Cardiac muscle cell (in vitro differentiated cells and primary cell): Measurements from ENCODE around the gene PDZRN3. TPM values are rescaled to one million over a fixed set of nuclear protein-coding genes. Genes with fewer than 3 reads are reported as not detected.

Experiments used
- DNase-seq, 2 donors: peaks; one replicate each; pipeline versions ENCODE4 v3.0.0 to v3.0.0-alpha.2; 2010 to 2017; ENCODE audit warnings: low read depth in 1 of 2, low spot score in 1 of 2
- H3K27ac ChIP-seq: fragments of 200-600 bp; sonication (generic); 2 replicates; pipeline ENCODE4 v1.5.1; 2016
- H3K27me3 ChIP-seq: fragments of 200-600 bp; sonication (generic); 2 replicates; pipeline ENCODE4 v1.6.0; 2016; ENCODE audit warnings: control low read depth
- H3K36me3 ChIP-seq: fragments of 200-600 bp; sonication (generic); 2 replicates; pipeline ENCODE4 v1.5.1; 2016; ENCODE audit warnings: control low read depth
- H3K4me1 ChIP-seq: fragments of 200-600 bp; sonication (generic); 2 replicates; pipeline ENCODE4 v1.8.1; 2017; ENCODE audit warnings: low read depth, mild to moderate bottlenecking, mixed run types
- H3K4me3 ChIP-seq: fragments of 200-600 bp; sonication (generic); 2 replicates; pipeline ENCODE4 v1.5.1; 2016; ENCODE audit warnings: mild to moderate bottlenecking
- H3K9me3 ChIP-seq: fragments of 200-600 bp; sonication (generic); 2 replicates; pipeline ENCODE4 v1.5.1; 2017; ENCODE audit warnings: low read depth, mild to moderate bottlenecking, control low read depth
- polyA plus RNA-seq: library from polyadenylated mRNA; unstranded; fragments of >200 nt; fragmentation: Nextera tagmentation; extraction: Ambion mirVana; gene quantifications from 2 replicates; pipeline ENCODE4 v1.2.1, GENCODE V29; 2016
- total RNA-seq: library from RNA; depleted of rRNA; stranded (reverse); fragments of >200 nt; gene quantifications from 2 replicates; pipeline ENCODE4 v1.2.3, GENCODE V29; 2016
- TF ChIP-seq, protein P1 (sequence below): IDR thresholded peaks from 2 replicates; pipeline ENCODE4 v1.5.1; 2012; ENCODE audit warnings: low read depth, mild to moderate bottlenecking, low read length

Gene PDZRN3
- total and polyA plus RNA-seq, 2 experiments from 2014 or later: 63.9 to 94.7 TPM

DNA sequence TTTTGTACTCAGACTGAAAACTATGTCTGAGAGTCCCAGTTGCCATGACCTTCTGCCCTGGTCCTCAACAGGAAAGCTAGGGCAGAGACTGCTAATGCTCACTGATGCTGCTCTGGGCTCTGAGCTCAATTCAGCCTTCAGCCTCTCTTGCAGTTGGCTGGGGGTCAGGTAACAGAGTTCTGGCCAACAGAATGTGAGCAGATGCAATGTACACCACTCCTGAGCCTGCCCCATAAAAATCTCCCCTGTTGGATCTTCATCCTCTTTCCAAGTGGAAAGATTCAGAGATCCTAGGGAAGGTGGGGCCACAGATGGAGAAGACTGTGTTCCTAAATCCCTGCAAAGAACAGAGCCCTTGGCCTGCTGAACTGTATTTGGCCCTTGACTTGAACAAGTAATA lies 87.8 kb downstream of the PDZRN3 start:
- Histone ChIP-seq H3K4me3 (no peak overlapping the region), H3K4me1 (no peaks in the 10 kb centered on the region), H3K36me3 (no peaks in the 10 kb centered on the region), H3K27ac (no peak overlapping the region), H3K27me3 (no peaks in the 10 kb centered on the region), H3K9me3 (no peaks in the 10 kb centered on the region)
- DNase-seq: no peak
- TF ChIP-seq, protein P1, sequence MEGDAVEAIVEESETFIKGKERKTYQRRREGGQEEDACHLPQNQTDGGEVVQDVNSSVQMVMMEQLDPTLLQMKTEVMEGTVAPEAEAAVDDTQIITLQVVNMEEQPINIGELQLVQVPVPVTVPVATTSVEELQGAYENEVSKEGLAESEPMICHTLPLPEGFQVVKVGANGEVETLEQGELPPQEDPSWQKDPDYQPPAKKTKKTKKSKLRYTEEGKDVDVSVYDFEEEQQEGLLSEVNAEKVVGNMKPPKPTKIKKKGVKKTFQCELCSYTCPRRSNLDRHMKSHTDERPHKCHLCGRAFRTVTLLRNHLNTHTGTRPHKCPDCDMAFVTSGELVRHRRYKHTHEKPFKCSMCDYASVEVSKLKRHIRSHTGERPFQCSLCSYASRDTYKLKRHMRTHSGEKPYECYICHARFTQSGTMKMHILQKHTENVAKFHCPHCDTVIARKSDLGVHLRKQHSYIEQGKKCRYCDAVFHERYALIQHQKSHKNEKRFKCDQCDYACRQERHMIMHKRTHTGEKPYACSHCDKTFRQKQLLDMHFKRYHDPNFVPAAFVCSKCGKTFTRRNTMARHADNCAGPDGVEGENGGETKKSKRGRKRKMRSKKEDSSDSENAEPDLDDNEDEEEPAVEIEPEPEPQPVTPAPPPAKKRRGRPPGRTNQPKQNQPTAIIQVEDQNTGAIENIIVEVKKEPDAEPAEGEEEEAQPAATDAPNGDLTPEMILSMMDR: no peak

- H3K4me3 ChIP-seq: no peak overlapping the region
- no peaks in the 10 kb centered on the region for H3K4me1 ChIP-seq
- no peaks in the 10 kb centered on the region for H3K9me3 ChIP-seq
- no peak for DNase-seq
- no peak overlapping the region for H3K27ac ChIP-seq
- no peaks in the 10 kb centered on the region for H3K36me3 ChIP-seq
- H3K27me3 ChIP-seq: no peaks in the 10 kb centered on the region
- TF ChIP-seq, protein P1: no peak
These were observed 88.3 kb downstream of the PDZRN3 start for GRCh38 chr3:73536336-73536895.

DNA sequence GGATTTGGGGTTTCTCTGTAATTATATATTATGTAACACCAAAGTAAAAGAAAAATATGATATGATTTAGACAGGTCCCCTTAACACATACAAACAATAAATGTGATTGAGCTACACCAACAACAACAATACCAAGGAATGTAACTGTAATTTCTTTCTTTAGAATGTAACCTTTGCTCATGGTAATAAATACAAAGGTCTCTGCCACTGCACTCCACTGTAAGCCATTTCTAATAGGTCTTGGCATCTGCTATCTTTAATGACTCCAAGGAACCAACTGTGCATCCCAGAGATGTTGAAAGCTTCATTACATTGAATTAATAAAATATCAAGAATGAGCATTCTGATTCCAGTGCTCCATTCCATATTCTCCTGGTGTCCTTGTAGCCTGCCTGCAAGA lies 88.8 kb downstream of the PDZRN3 start:
- Histone ChIP-seq H3K4me3 (no peak overlapping the region), H3K27me3 (no peaks in the 10 kb centered on the region), H3K4me1 (no peaks in the 10 kb centered on the region), H3K27ac (no peak overlapping the region), H3K9me3 (no peaks in the 10 kb centered on the region), H3K36me3 (no peaks in the 10 kb centered on the region)
- TF ChIP-seq, protein P1: no peak
- DNase-seq: no peak

DNA sequence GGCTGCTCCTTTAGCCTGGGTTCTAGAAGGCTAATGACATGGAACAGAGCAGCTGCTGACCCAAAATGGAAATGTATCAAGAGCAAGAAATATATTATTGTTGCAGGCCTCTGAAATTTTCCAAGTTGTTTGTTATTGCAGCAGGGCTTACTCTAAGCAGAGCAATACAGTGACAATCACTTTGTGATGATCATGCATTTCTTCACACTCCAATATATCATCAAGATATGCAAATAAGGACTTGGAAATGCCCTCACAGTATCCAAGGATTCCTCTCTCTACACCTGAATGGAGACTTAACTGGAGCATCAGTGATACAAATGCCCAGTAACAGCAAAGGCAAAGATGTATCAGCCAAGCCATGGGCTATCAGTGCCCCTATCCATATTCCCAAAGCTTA lies 89.6 kb downstream of the PDZRN3 start:
- DNase-seq: no peak
- Histone ChIP-seq H3K4me3 (no peak overlapping the region), H3K9me3 (no peaks in the 10 kb centered on the region), H3K27me3 (no peaks in the 10 kb centered on the region), H3K27ac (no peak overlapping the region), H3K4me1 (peaks cover 3% of the 10 kb centered on the region), H3K36me3 (no peaks in the 10 kb centered on the region)
- TF ChIP-seq, protein P1: no peak

DNA sequence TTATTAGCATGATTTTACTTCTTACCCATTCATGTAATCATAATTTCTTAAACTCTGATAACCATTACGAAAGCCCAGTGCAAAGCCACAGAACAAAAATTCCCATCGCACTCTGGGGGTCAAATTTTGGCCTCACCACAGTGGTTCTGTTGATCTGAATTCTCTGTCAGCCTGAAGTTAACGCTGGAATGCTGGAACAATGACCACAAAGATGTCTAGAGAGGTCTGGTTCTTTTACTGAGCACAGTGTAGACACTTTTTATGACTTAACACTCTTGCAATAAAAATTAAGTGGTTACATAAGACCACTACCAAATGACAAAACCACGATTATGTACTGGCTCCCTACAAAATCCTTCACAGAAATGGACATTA lies 94.7 kb downstream of the PDZRN3 start:
- Histone ChIP-seq H3K9me3 (no peaks in the 10 kb centered on the region), H3K4me3 (no peak overlapping the region), H3K27me3 (no peaks in the 10 kb centered on the region), H3K4me1 (peaks cover 17% of the 10 kb centered on the region), H3K36me3 (no peaks in the 10 kb centered on the region), H3K27ac (peak overlapping the region; percentile 1)
- DNase-seq: peak in 1 of 2 donors; percentile 96
- TF ChIP-seq, protein P1: no peak
